Thoracic aorta (tissue), 2 donors: ENCODE results near the gene ADCYAP1. TPM values are rescaled to one million over a fixed set of nuclear protein-coding genes. Genes with fewer than 3 reads are reported as not detected.

Source experiments
- ATAC-seq: fragments of 150-250 bp; one replicate; pipeline ENCODE4 v1.8.0; 2017; ENCODE audit warnings: low read depth; ENCODE audit not compliant: insufficient number of reproducible peaks, low FRiP score
- DNase-seq: peaks from one replicate; pipeline ENCODE4 v3.0.0-alpha.2; 2020; ENCODE audit warnings: low spot score
- H3K27ac ChIP-seq, 2 donors: fragments of 200-600 bp; sonication (generic); 1 replicate in 1 of 2; 2 replicates in 1 of 2; pipeline ENCODE4 v1.5.1; 2016; ENCODE audit warnings: mild to moderate bottlenecking in 2 of 2, moderate library complexity in 2 of 2
- H3K27me3 ChIP-seq: fragments of 200-600 bp; sonication (generic); replicated peaks from 2 replicates; pipeline ENCODE4 v1.6.0; 2016; ENCODE audit warnings: mild to moderate bottlenecking; ENCODE audit not compliant: insufficient read depth
- H3K36me3 ChIP-seq: fragments of 200-600 bp; sonication (generic); one replicate; pipeline ENCODE4 v1.5.1; 2016
- H3K4me1 ChIP-seq, 2 donors: fragments of 200-600 bp; sonication (generic); 1 replicate in 1 of 2; 2 replicates in 1 of 2; pipeline versions ENCODE4 v1.5.1 to v1.6.0; 2016; ENCODE audit warnings: low read depth in 2 of 2, mild to moderate bottlenecking in 1 of 2; ENCODE audit not compliant: control insufficient read depth in 1 of 2
- H3K4me3 ChIP-seq: fragments of 200-600 bp; sonication (generic); 2 replicates; pipeline ENCODE4 v1.5.1; 2016; ENCODE audit warnings: mild to moderate bottlenecking
- H3K9me3 ChIP-seq: fragments of 200-600 bp; sonication (generic); 2 replicates; pipeline ENCODE4 v1.5.1; 2016
- CTCF ChIP-seq: fragments of 200-600 bp; sonication (generic); IDR thresholded peaks from one replicate; pipeline ENCODE4 v1.5.1; 2019; ENCODE audit warnings: antibody characterized with exemption
- total RNA-seq, 2 donors: library from RNA; depleted of rRNA; stranded (reverse); fragments of >200 nt; gene quantifications; one replicate each; pipeline versions ENCODE4 v1.1.0 to v1.2.3, GENCODE V29; 2016

The ADCYAP1 gene
- total RNA-seq, 2 donors from 2014 or later: 1.3 to 15.3 TPM

DNA sequence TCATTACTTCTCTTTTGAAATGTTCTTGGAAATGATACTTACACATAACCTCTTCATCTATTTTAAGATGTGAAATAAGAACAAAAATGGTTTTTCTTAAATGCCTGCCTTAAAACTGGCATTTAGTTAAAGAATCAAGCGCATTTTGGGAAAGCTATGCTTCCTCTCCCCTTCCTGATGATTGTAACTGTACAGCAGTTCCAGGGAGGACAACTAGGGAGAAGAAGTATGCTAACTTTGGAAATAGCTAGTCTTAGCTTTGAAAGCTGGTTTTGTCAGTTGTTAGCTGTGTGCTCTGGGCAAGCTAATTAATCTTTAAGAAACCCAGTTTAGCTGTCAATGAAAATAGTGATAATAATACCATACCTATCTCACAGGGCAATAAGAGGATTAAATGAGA, 8.4 kb upstream of the ADCYAP1 start:
- TF ChIP-seq CTCF: no peak
- no peaks in the 10 kb centered on the region for H3K27me3 ChIP-seq
- no peaks in the 10 kb centered on the region for H3K36me3 ChIP-seq
- DNase-seq (no peak), ATAC-seq (no peak)
- no peaks in the 10 kb centered on the region for H3K4me1 ChIP-seq
- no peak overlapping the region for H3K4me3 ChIP-seq
- no peaks in the 10 kb centered on the region for H3K9me3 ChIP-seq
- no peak overlapping the region for H3K27ac ChIP-seq

DNA sequence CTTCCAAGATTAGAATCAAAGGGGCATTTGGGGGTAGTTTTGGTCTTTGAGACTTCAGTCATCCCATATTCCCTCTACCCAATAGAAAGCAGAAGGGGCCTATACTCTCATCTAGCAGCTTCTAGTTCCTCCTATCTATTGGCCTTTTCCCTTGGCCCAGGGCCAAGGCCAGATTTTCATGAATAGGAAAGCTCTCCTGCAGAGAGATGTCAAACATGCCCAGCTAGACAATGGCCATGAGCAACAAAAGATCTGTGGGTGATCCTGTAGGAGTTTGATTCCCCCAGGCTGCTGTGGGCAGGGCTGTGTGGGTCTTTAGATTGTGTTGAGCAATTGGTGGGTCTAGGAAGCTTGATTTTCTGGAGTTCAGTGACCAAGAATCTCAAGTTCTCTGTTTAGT, 2.9 kb upstream of the ADCYAP1 start:
- H3K27me3 ChIP-seq: peaks cover 17% of the 10 kb centered on the region
- ATAC-seq: no peak

GRCh38 chr18:902229-902628, 2.4 kb upstream of the ADCYAP1 start:
- no peak overlapping the region for H3K27ac ChIP-seq
- H3K27me3 ChIP-seq: peaks cover 22% of the 10 kb centered on the region
- no peak overlapping the region for H3K4me3 ChIP-seq
- H3K4me1 ChIP-seq: peaks cover 15 to 27% of the 10 kb centered on the region in 2 donors
- H3K9me3 ChIP-seq: no peaks in the 10 kb centered on the region
- no peaks in the 10 kb centered on the region for H3K36me3 ChIP-seq
- DNase-seq (no peak), ATAC-seq (no peak)
- no peak for TF ChIP-seq CTCF

More for the DNA sequence above, 2.9 kb upstream of the ADCYAP1 start:
- Histone ChIP-seq H3K27ac (no peak overlapping the region), H3K36me3 (no peaks in the 10 kb centered on the region), H3K9me3 (no peaks in the 10 kb centered on the region), H3K4me1 (peaks cover 11 to 22% of the 10 kb centered on the region in 2 donors), H3K4me3 (no peak overlapping the region)
- no peak for DNase-seq
- TF ChIP-seq CTCF: no peak

DNA sequence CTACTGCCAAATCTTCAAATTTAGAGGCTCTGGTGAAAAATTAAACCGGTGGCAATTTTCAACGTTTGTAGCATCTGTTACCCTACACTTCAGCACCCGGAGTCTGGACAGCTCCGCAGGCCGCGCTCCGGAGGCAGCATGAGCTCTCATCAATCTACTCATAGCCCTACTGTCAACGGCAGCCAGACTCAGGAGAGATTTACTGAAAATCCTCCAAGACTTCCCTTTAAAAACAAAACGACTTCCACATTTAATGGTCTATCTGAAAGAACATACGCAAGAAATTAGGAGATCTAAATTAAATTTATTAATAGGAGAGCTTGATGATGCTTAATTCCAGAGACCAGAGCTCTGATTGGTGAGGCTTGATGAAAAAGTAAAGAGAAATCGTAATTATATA, 970 bp upstream of the ADCYAP1 start:
- Histone ChIP-seq H3K27me3 (peaks cover 24% of the 10 kb centered on the region), H3K36me3 (no peaks in the 10 kb centered on the region), H3K4me3 (no peak overlapping the region), H3K27ac (no peak overlapping the region), H3K9me3 (no peaks in the 10 kb centered on the region), H3K4me1 (peaks cover 19 to 41% of the 10 kb centered on the region in 2 donors)
- no peak for ATAC-seq
- no peak for TF ChIP-seq CTCF
- DNase-seq: no peak

DNA sequence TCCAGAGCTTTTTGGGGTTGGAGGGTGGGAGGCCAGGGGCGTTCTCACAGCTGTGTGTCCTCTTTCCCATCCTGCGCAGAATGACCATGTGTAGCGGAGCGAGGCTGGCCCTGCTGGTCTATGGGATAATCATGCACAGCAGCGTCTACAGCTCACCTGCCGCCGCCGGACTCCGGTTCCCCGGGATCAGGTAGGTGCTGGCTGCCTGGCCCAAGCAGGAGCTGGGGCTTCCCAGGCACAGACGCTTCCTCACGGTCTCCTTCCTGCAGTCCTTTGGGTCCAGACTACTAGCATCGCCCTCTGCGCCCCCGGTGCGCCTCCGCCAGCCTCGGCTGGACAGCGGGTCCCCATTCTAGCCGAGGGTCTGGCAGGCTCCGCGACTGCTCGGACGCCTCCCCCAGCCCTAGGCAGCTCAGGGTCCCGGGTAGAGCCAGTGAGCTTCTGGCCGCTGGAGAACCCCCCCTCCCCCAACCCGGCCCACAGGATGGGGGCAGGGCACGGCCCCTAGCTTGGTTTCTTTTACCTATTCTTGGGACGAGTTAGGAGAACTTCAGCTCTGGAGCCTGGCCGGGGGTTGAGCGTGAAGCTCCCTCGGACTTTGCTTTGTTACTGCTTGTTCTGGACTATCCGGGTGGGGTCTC, 756 bp downstream of the ADCYAP1 start:
- ATAC-seq: no peak
- no peak for TF ChIP-seq CTCF
- peaks cover 24 to 49% of the 10 kb centered on the region in 2 donors for H3K4me1 ChIP-seq
- H3K36me3 ChIP-seq: no peaks in the 10 kb centered on the region
- no peaks in the 10 kb centered on the region for H3K9me3 ChIP-seq
- no peak overlapping the region for H3K4me3 ChIP-seq
- DNase-seq: no peak
- H3K27ac ChIP-seq: no peak overlapping the region
- H3K27me3 ChIP-seq: peaks cover 33% of the 10 kb centered on the region
